ENCODE results near the gene ELAVL1. TPM values are rescaled to one million over a fixed set of nuclear protein-coding genes. Genes with fewer than 3 reads are reported as not detected.
"Not testable (repeated sequence)": the region's sequence is repeated elsewhere in the genome, so short reads cannot be mapped to it uniquely, and the experiment has no call there.

The ELAVL1 gene
- total RNA-seq, 4 donors from 2014 or later = 14.1 to 71.7 (median 39.3) TPM

GRCh38 chr19:7961920-7962626 is 43.4 kb downstream of the ELAVL1 start:
- no peak for DNase-seq
- intact Hi-C loops (cut with DNase I; ENCODE audit: low total_unique reads) = no loop called here
- no peaks in the 10 kb centered on the region for H3K27me3 ChIP-seq
- TF ChIP-seq CTCF (IDR thresholded peaks at IDR 0.05) (no peak), POLR2A (IDR thresholded peaks at IDR 0.05) (no peak)
- no peak overlapping the region for H3K4me3 ChIP-seq
- H3K9me3 ChIP-seq = no peaks in the 10 kb centered on the region
- H3K36me3 ChIP-seq = no peaks in the 10 kb centered on the region
- no peak overlapping the region for H3K27ac ChIP-seq
- no peaks in the 10 kb centered on the region for H3K4me1 ChIP-seq

GRCh38 chr19:7961082-7961481 is 44.4 kb downstream of the ELAVL1 start:
- H3K27me3 ChIP-seq; H3K9me3 ChIP-seq; H3K27ac ChIP-seq; intact Hi-C loops (cut with DNase I; ENCODE audit: low total_unique reads); H3K36me3 ChIP-seq; H3K4me1 ChIP-seq; DNase-seq; H3K4me3 ChIP-seq: not testable (repeated sequence)

GRCh38 chr19:7959211-7959610 is 46.2 kb downstream of the ELAVL1 start:
- DNase-seq = no peak
- H3K4me1 ChIP-seq = no peaks in the 10 kb centered on the region
- no peaks in the 10 kb centered on the region for H3K27me3 ChIP-seq
- H3K36me3 ChIP-seq = no peaks in the 10 kb centered on the region
- TF ChIP-seq POLR2A (IDR thresholded peaks at IDR 0.05) (no peak), CTCF (IDR thresholded peaks at IDR 0.05) (no peak)
- no peak overlapping the region for H3K27ac ChIP-seq
- H3K4me3 ChIP-seq = no peak overlapping the region
- intact Hi-C loops (cut with DNase I; ENCODE audit: low total_unique reads) = no loop called here
- no peaks in the 10 kb centered on the region for H3K9me3 ChIP-seq

GRCh38 chr19:7955696-7956095 is 49.7 kb downstream of the ELAVL1 start:
- H3K4me1 ChIP-seq = no peaks in the 10 kb centered on the region
- no peaks in the 10 kb centered on the region for H3K9me3 ChIP-seq
- DNase-seq = no peak
- no peaks in the 10 kb centered on the region for H3K27me3 ChIP-seq
- no peaks in the 10 kb centered on the region for H3K36me3 ChIP-seq
- H3K4me3 ChIP-seq = no peak overlapping the region
- intact Hi-C loops (cut with DNase I; ENCODE audit: low total_unique reads) = no loop called here
- TF ChIP-seq POLR2A (IDR thresholded peaks at IDR 0.05) = no peak
- TF ChIP-seq CTCF (IDR thresholded peaks at IDR 0.05) = no peak
- no peak overlapping the region for H3K27ac ChIP-seq

- no peaks in the 10 kb centered on the region for H3K9me3 ChIP-seq
- no peak for TF ChIP-seq CTCF (IDR thresholded peaks at IDR 0.05)
- no peak for TF ChIP-seq POLR2A (IDR thresholded peaks at IDR 0.05)
- intact Hi-C loops (cut with DNase I; ENCODE audit: low total_unique reads) = no loop called here
- no peaks in the 10 kb centered on the region for H3K36me3 ChIP-seq
- H3K4me3 ChIP-seq = no peak overlapping the region
- no peaks in the 10 kb centered on the region for H3K4me1 ChIP-seq
- H3K27me3 ChIP-seq = no peaks in the 10 kb centered on the region
- DNase-seq = no peak
- no peak overlapping the region for H3K27ac ChIP-seq
These were observed 51.9 kb downstream of the ELAVL1 start for GRCh38 chr19:7953576-7953975.

- H3K27ac ChIP-seq = no peak overlapping the region
- TF ChIP-seq CTCF (IDR thresholded peaks at IDR 0.05) (no peak), POLR2A (IDR thresholded peaks at IDR 0.05) (no peak)
- no peak overlapping the region for H3K4me3 ChIP-seq
- H3K9me3 ChIP-seq = no peaks in the 10 kb centered on the region
- no peaks in the 10 kb centered on the region for H3K36me3 ChIP-seq
- no peaks in the 10 kb centered on the region for H3K4me1 ChIP-seq
- no peaks in the 10 kb centered on the region for H3K27me3 ChIP-seq
- intact Hi-C loops (cut with DNase I; ENCODE audit: low total_unique reads) = no loop called here
- no peak for DNase-seq
These were observed 52.4 kb downstream of the ELAVL1 start for GRCh38 chr19:7953060-7953459.
